Measurements from ENCODE around the gene SMO. TPM values are rescaled to one million over a fixed set of nuclear protein-coding genes. Genes with fewer than 3 reads are reported as not detected.
"Not testable (repeated sequence)": the region's sequence is repeated elsewhere in the genome, so short reads cannot be mapped to it uniquely, and the experiment has no call there.

SMO gene
- total RNA-seq, 1 donor from 2014 or later, result 28.7 TPM

DNA sequence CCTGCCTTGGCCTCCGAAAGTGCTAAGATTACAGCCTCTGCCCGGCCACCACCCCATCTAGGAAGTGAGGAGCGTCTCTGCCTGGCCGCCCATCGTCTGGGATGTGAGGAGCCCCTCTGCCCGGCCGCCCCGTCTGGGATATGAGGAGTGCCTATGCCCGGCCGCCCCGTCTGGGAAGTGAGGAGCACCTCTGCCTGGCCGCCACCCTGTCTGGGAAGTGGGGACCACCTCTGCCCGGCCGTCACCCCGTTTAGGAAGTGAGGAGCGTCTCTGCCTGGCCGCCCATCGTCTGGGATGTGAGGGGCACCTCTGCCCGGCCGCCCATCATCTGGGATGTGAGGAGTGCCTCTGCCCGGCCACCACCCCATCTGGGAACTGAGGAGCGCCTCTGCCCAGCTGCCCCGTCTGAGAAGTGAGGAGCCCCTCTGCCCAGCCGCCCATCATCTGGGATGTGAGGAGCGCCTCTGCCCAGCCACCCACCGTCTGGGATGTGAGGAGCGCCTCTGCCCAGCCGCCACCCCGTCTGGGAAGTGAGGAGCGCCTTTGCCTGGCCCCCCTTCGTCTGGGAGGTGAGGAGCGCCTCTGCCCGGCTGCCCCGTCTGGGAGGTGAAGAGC, 27.8 kb downstream of the SMO start:
- H3K9ac ChIP-seq (ENCODE audit: low read depth in 1 of 3, low read length in 3 of 3); H3K36me3 ChIP-seq (ENCODE audit: control insufficient read depth in 3 of 3, insufficient read depth in 3 of 3, low read length in 3 of 3); H3K4me3 ChIP-seq (ENCODE audit: low read length in 3 of 3); H3K9me3 ChIP-seq (ENCODE audit: control insufficient read depth in 3 of 3, low read length in 3 of 3); H3K27me3 ChIP-seq (ENCODE audit: control insufficient read depth in 3 of 3, insufficient read depth in 3 of 3, low read length in 3 of 3); H3K27ac ChIP-seq (ENCODE audit: low read depth, low read length); H3K4me1 ChIP-seq (ENCODE audit: control insufficient read depth in 3 of 3, insufficient read depth in 3 of 3, low read length in 3 of 3): not testable (repeated sequence)

DNA sequence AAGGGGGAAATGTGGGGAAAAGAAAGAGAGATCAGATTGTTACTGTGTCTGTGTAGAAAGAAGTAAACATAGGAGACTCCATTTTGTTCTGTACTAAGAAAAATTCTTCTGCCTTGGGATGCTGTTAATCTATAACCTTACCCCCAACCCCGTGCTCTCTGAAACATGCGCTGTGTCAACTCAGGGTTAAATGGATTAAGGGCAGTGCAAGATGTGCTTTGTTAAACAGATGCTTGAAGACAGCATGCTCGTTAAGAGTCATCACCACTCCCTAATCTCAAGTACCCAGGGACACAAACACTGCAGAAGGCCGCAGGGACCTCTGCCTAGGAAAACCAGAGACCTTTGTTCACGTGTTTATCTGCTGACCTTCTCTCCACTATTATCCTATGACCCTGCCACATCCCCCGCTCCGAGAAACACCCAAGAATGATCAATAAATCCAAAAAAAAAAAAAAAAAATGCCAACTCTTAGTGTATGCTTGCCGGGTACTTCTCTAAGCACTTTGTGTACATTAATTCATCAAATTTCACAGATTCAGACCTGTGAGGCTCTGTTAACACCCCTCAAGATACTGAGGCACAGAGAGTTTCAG, 28.5 kb downstream of the SMO start:
- not testable (repeated sequence) for H3K4me1 ChIP-seq (ENCODE audit: control insufficient read depth in 3 of 3, insufficient read depth in 3 of 3, low read length in 3 of 3); H3K27ac ChIP-seq (ENCODE audit: low read depth, low read length); H3K27me3 ChIP-seq (ENCODE audit: control insufficient read depth in 3 of 3, insufficient read depth in 3 of 3, low read length in 3 of 3); H3K36me3 ChIP-seq (ENCODE audit: control insufficient read depth in 3 of 3, insufficient read depth in 3 of 3, low read length in 3 of 3); H3K9me3 ChIP-seq (ENCODE audit: control insufficient read depth in 3 of 3, low read length in 3 of 3); H3K4me3 ChIP-seq (ENCODE audit: low read length in 3 of 3); H3K9ac ChIP-seq (ENCODE audit: low read depth in 1 of 3, low read length in 3 of 3)

DNA sequence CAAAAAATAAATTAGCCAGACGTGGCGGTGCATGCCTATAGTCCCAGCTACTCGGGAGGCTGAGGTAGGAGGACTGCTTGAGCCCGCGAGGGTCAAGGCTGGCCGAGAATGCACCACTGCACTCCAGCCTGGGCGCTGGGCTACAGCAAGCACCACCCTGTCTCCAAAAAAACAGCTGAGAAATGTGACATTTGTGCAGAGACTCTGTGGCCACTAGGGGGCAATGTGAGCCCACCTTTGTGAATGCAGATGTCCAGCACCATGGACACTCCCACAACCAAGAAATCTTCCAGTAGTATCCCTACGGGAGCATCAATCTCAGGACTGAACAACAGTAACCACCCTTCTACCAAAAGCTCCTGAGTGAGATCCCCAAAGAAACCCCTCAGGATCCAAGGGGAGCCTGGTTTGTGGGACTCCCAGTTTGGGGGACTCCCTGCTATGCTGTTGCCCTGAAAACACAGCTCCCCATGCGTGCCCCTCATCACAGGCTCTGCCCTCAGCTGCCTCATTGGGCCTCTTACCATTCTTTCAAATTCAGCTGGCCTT, 30.2 kb downstream of the SMO start:
- Histone ChIP-seq H3K27me3 (ENCODE audit: control insufficient read depth in 3 of 3, insufficient read depth in 3 of 3, low read length in 3 of 3) (no peaks in the 10 kb centered on the region), H3K4me3 (ENCODE audit: low read length in 3 of 3) (no peak overlapping the region), H3K27ac (ENCODE audit: low read depth, low read length) (no peak overlapping the region), H3K9ac (ENCODE audit: low read depth in 1 of 3, low read length in 3 of 3) (peak overlapping the region in 2 of 3 donors; percentile 8 to 25), H3K4me1 (ENCODE audit: control insufficient read depth in 3 of 3, insufficient read depth in 3 of 3, low read length in 3 of 3) (peaks cover 2 to 5% (median 3%) of the 10 kb centered on the region in 3 donors), H3K36me3 (ENCODE audit: control insufficient read depth in 3 of 3, insufficient read depth in 3 of 3, low read length in 3 of 3) (no peaks in the 10 kb centered on the region), H3K9me3 (ENCODE audit: control insufficient read depth in 3 of 3, low read length in 3 of 3) (no peaks in the 10 kb centered on the region)

DNA sequence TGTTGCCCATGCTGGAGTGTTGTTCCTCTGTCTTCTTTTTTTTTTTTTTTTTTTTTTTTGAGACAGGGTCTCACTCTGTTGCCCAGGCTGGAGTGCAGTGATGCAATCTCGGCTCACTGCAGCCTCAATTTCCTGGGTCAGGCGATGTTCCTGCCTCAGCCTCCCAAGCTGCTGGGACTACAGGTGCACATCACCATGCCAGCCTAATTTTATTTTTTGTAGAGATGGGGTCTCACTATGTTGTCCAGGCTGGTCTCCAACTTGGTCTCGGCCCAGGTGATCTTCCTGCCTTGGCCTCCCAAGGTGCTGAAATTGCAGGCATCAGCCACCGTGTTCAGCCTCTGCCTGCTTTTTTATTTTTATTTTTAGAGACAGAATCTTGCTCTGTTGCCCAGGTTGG, 30.7 kb downstream of the SMO start:
- H3K27me3 ChIP-seq (ENCODE audit: control insufficient read depth in 3 of 3, insufficient read depth in 3 of 3, low read length in 3 of 3); H3K36me3 ChIP-seq (ENCODE audit: control insufficient read depth in 3 of 3, insufficient read depth in 3 of 3, low read length in 3 of 3); H3K4me3 ChIP-seq (ENCODE audit: low read length in 3 of 3); H3K9me3 ChIP-seq (ENCODE audit: control insufficient read depth in 3 of 3, low read length in 3 of 3); H3K4me1 ChIP-seq (ENCODE audit: control insufficient read depth in 3 of 3, insufficient read depth in 3 of 3, low read length in 3 of 3); H3K27ac ChIP-seq (ENCODE audit: low read depth, low read length); H3K9ac ChIP-seq (ENCODE audit: low read depth in 1 of 3, low read length in 3 of 3): not testable (repeated sequence)

DNA sequence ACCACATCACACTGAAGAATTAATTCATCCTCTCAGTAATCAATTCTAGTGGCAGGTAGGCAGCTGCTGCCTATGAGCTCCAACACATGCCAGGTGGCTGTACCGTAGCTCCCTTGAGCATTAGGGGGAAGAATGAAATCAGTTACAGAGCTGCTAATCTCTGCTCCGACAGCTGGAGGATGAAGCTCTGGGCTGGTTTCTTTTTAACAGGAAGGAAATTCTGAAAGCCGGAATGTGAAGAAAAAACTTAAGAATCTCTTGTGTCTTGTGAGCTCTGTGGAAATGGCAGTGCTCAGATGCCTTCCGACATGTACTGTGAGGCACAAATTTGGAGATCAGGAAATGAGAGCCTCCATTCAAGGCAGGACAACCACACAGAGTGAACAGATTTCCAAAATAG, 33.6 kb downstream of the SMO start:
- H3K4me1 ChIP-seq (ENCODE audit: control insufficient read depth in 3 of 3, insufficient read depth in 3 of 3, low read length in 3 of 3), result peaks cover 11 to 19% (median 18%) of the 10 kb centered on the region in 3 donors
- H3K27ac ChIP-seq (ENCODE audit: low read depth, low read length), result no peak overlapping the region
- H3K9me3 ChIP-seq (ENCODE audit: control insufficient read depth in 3 of 3, low read length in 3 of 3), result no peaks in the 10 kb centered on the region
- no peak overlapping the region for H3K9ac ChIP-seq (ENCODE audit: low read depth in 1 of 3, low read length in 3 of 3)
- H3K36me3 ChIP-seq (ENCODE audit: control insufficient read depth in 3 of 3, insufficient read depth in 3 of 3, low read length in 3 of 3), result no peaks in the 10 kb centered on the region
- H3K27me3 ChIP-seq (ENCODE audit: control insufficient read depth in 3 of 3, insufficient read depth in 3 of 3, low read length in 3 of 3), result no peaks in the 10 kb centered on the region
- no peak overlapping the region for H3K4me3 ChIP-seq (ENCODE audit: low read length in 3 of 3)

DNA sequence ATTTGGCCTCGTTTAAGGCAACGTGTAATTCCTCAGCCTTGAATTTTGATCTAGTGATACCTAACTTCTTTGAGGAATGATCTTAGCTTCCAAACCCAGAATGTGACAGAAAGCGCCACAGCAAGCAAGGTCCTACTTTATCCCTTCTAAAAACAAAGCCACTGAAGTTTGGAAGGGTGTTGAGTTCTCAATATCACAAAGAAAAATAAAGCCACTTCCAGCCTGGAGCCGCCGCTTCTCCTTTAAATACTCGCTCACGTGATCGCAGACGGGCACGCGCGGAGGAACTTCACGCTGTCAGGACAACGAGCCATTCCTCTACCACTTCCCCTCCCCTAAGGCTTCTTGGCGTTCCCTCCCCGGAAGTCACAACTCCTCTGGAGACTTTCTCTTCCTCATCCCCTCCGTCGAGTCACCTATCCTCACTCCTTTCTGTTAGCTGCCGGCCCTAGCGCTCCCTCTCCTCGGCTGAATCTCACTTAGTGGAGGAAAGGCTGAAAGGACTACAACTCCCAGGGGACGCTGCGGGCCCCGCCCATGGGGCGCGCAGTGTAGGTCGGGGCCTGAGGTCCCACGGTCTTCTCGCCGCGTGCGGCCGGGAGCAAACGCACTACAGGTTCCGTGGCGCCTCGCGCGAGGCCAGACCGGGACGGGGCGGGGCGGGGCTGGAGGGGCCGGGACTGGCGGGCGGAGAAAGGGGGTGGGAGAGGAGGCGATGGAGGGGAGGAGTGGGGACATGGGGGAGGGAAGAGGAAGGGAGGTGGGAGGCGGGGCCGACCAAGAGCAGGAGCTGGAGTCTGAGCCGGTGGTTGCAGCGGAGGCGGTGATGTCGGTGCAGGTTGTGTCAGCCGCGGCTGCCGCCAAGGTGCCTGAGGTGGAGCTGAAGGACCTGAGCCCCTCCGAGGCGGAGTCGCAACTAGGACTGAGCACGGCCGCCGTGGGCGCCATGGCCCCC, 36.1 kb downstream of the SMO start, which contains the start of gene AHCYL2:
Gene AHCYL2, plus strand, starts transcription at position 780 of the 955 bp plus-strand sequence.
- Histone ChIP-seq H3K36me3 (ENCODE audit: control insufficient read depth in 3 of 3, insufficient read depth in 3 of 3, low read length in 3 of 3) (no peaks in the 10 kb centered on the region), H3K4me3 (ENCODE audit: low read length in 3 of 3) (peak within 1 kb of the TSS; percentile 91 to 99 (median 96)), H3K27me3 (ENCODE audit: control insufficient read depth in 3 of 3, insufficient read depth in 3 of 3, low read length in 3 of 3) (no peaks in the 10 kb centered on the region), H3K27ac (ENCODE audit: low read depth, low read length) (peak within 1 kb of the TSS; percentile 98), H3K9ac (ENCODE audit: low read depth in 1 of 3, low read length in 3 of 3) (peak within 1 kb of the TSS; percentile 85 to 94 (median 93)), H3K4me1 (ENCODE audit: control insufficient read depth in 3 of 3, insufficient read depth in 3 of 3, low read length in 3 of 3) (peaks cover 15 to 24% (median 23%) of the 10 kb centered on the region in 3 donors), H3K9me3 (ENCODE audit: control insufficient read depth in 3 of 3, low read length in 3 of 3) (no peaks in the 10 kb centered on the region)

DNA sequence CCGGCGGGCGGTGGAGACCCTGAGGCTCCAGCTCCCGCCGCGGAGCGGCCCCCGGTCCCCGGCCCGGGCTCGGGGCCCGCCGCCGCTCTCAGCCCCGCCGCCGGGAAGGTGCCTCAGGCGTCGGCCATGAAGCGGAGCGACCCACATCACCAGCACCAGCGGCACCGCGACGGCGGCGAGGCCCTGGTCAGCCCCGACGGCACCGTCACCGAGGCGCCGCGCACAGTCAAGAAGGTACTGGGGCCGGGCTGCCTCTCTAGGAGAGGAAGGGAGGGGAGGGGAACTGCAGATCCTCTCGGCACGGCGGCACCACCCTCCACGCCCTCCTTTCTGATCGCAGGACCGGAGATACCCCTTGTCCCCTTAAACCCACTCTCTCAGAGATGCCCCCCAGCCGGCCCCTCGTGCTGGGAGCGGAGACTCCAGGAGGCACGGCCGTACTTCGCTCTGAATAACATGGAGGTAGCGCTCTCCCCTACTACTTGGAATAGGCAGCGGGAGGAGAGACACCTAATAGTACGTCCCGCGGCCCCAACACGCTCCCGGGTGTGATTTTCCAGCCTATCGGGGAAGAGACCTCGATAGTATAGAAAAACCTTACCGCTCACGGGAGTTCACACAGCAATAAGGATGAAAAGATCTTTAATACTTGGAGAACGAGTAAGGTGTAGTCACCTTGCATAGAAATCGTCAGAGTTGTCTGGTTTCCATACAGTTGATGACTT, 36.9 kb downstream of the SMO start:
- Histone ChIP-seq H3K4me1 (ENCODE audit: control insufficient read depth in 3 of 3, insufficient read depth in 3 of 3, low read length in 3 of 3) (peaks cover 15 to 24% (median 23%) of the 10 kb centered on the region in 3 donors), H3K27ac (ENCODE audit: low read depth, low read length) (peak overlapping the region; percentile 98), H3K9me3 (ENCODE audit: control insufficient read depth in 3 of 3, low read length in 3 of 3) (no peaks in the 10 kb centered on the region), H3K36me3 (ENCODE audit: control insufficient read depth in 3 of 3, insufficient read depth in 3 of 3, low read length in 3 of 3) (no peaks in the 10 kb centered on the region), H3K9ac (ENCODE audit: low read depth in 1 of 3, low read length in 3 of 3) (peak overlapping the region; percentile 78 to 86 (median 82)), H3K4me3 (ENCODE audit: low read length in 3 of 3) (peak overlapping the region; percentile 87 to 91 (median 89)), H3K27me3 (ENCODE audit: control insufficient read depth in 3 of 3, insufficient read depth in 3 of 3, low read length in 3 of 3) (no peaks in the 10 kb centered on the region)

DNA sequence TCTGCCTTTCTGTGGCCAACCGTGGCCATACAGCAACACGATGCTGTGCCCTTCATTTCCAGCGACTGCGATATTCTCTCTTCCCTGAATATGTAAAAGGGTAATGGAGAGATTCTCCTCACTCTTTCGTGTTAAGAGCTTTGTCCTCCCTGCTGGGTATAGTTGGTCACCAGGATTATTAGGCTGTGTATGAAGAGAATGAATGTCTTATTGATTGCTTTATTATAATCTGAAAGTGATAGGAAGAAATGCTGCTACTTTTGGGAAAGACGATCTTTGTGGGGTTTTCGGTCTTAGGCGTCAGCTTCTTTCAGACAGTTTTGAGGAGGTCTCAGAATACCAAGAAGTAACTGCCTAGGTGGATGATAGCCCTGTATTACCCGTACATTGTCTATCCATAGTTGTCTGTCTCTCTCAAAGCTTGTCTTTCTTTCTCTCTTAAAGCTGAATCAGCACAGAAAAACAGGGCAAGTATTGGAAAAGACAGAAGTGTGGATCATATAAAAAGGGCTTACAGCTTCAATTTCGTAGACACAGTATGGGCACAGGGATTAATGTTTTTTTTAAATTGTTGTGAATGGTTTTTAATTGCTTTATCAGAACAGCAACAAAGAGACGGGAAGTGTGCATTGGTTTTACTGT, 37.6 kb downstream of the SMO start:
- Histone ChIP-seq H3K9ac (ENCODE audit: low read depth in 1 of 3, low read length in 3 of 3) (peak overlapping the region; percentile 78 to 86 (median 82)), H3K4me1 (ENCODE audit: control insufficient read depth in 3 of 3, insufficient read depth in 3 of 3, low read length in 3 of 3) (peaks cover 15 to 24% (median 23%) of the 10 kb centered on the region in 3 donors), H3K4me3 (ENCODE audit: low read length in 3 of 3) (peak overlapping the region; percentile 87 to 91 (median 89)), H3K27me3 (ENCODE audit: control insufficient read depth in 3 of 3, insufficient read depth in 3 of 3, low read length in 3 of 3) (no peaks in the 10 kb centered on the region), H3K9me3 (ENCODE audit: control insufficient read depth in 3 of 3, low read length in 3 of 3) (no peaks in the 10 kb centered on the region), H3K27ac (ENCODE audit: low read depth, low read length) (peak overlapping the region; percentile 98), H3K36me3 (ENCODE audit: control insufficient read depth in 3 of 3, insufficient read depth in 3 of 3, low read length in 3 of 3) (no peaks in the 10 kb centered on the region)
